HFFc6 (cell line): ENCODE measurements around the gene TEX2. TPM values are rescaled to one million over a fixed set of nuclear protein-coding genes. Genes with fewer than 3 reads are reported as not detected.

Experiments used
- DNase-seq: peaks from one replicate; pipeline ENCODE4 v3.0.0-alpha.2; 2018
- H3K27ac Mint-ChIP-seq: 2 replicates; pipeline ENCODE4 v1.8.0; 2020; ENCODE audit warnings: mild to moderate bottlenecking, mixed read lengths
- H3K27me3 Mint-ChIP-seq: 2 replicates; pipeline ENCODE4 v1.8.0; 2021; ENCODE audit warnings: mild to moderate bottlenecking, moderate library complexity, mixed read lengths; ENCODE audit not compliant: insufficient read depth
- H3K36me3 Mint-ChIP-seq: 2 replicates; pipeline ENCODE4 v1.8.0; 2021; ENCODE audit warnings: low read depth, mixed read lengths
- H3K4me1 Mint-ChIP-seq: 2 replicates; pipeline ENCODE4 v1.8.0; 2020; ENCODE audit warnings: low read depth, mixed read lengths
- H3K4me3 Mint-ChIP-seq: 2 replicates; pipeline ENCODE4 v1.8.0; 2020; ENCODE audit warnings: mild to moderate bottlenecking, moderate library complexity, mixed read lengths
- H3K9me3 Mint-ChIP-seq: 2 replicates; pipeline ENCODE4 v1.8.0; 2020; ENCODE audit warnings: mild to moderate bottlenecking, mixed read lengths
- total RNA-seq, 6 experiments: library from RNA; stranded (reverse); fragmentation: NEBNext Ultra II Directional; extraction: Animal tissue kit (Norgen Biotek cat#: 25700); gene quantifications; 2 replicates in 1 of 6; 3 replicates in 5 of 6; pipeline ENCODE4 v1.2.3, GENCODE V29; 2021
- TF ChIP-seq, protein P1 (sequence below): fragments of 200-600 bp; sonication (generic); IDR thresholded peaks from 2 replicates; pipeline ENCODE4 v1.5.0; 2021; ENCODE audit warnings: antibody characterized with exemption, mild to moderate bottlenecking

Gene TEX2
- total RNA-seq, 6 experiments from 2014 or later, result 41.2 to 58.7 (median 44.4) TPM

DNA sequence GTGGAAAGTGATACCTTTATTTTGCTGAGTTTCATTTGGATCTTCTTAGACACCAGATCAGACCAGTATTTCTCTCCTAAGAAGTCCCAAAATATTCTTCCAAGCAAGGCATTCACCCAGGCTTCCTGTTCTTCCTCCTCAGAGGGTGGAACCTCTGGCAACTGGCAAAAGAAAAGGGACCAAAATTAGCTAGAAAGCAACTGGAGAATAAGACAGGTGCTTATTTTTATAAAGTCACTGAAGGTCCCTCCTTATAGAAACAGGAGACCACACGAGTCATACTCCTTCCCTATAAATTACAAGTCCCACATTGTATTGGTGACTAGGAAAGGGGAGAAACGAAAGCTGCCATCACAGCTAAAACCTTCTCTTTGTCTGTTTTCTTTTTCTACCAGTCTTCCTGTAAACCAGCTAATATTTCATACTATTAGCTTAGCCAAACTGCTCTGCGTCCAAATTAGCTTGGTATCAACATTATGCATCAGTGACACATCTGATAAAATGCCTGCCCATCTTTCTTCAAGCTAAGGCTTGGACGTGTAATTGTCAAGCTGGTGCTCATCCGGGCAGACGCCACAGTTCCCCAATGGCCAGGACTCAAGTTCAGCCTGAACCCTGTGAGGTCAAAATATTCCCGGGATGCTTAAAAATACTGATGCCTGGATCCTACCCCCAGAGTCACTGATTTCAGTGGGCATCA, 85.6 kb downstream of the TEX2 start:
- peaks cover 39% of the 10 kb centered on the region for H3K4me1 Mint-ChIP-seq
- no peaks in the 10 kb centered on the region for H3K9me3 Mint-ChIP-seq
- no peaks in the 10 kb centered on the region for H3K27me3 Mint-ChIP-seq
- H3K27ac Mint-ChIP-seq, result no peak overlapping the region
- peaks cover 35% of the 10 kb centered on the region for H3K36me3 Mint-ChIP-seq
- H3K4me3 Mint-ChIP-seq, result no peak overlapping the region
- no peak for DNase-seq
- TF ChIP-seq, protein P1, sequence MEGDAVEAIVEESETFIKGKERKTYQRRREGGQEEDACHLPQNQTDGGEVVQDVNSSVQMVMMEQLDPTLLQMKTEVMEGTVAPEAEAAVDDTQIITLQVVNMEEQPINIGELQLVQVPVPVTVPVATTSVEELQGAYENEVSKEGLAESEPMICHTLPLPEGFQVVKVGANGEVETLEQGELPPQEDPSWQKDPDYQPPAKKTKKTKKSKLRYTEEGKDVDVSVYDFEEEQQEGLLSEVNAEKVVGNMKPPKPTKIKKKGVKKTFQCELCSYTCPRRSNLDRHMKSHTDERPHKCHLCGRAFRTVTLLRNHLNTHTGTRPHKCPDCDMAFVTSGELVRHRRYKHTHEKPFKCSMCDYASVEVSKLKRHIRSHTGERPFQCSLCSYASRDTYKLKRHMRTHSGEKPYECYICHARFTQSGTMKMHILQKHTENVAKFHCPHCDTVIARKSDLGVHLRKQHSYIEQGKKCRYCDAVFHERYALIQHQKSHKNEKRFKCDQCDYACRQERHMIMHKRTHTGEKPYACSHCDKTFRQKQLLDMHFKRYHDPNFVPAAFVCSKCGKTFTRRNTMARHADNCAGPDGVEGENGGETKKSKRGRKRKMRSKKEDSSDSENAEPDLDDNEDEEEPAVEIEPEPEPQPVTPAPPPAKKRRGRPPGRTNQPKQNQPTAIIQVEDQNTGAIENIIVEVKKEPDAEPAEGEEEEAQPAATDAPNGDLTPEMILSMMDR, result no peak

DNA sequence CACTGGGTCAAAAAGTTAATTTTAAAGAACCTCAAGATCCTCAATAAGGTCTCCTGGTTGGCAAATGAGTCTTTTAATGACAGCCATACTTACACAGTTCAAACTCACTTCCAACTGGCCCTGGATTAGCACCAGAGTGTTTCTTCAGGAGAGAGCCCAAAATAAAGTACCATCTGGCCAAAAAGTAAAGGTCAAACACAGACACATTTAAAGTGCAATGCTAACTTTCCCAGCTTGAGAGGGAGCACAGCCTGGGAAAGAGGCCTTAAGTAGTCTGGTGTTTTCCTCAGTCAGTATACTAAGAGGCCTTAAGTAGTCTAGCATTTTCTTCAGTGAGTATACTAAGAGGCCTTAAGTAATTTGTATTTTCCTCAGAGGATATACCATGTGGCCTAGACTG, 86.5 kb downstream of the TEX2 start:
- Mint-ChIP-seq H3K27ac (no peak overlapping the region), H3K9me3 (no peaks in the 10 kb centered on the region), H3K27me3 (no peaks in the 10 kb centered on the region; the same call in 1 of the 2 replicates), H3K4me1 (peaks cover 42% of the 10 kb centered on the region), H3K36me3 (peaks cover 41% of the 10 kb centered on the region), H3K4me3 (no peak overlapping the region)
- DNase-seq, result no peak
- TF ChIP-seq, protein P1, result no peak

DNA sequence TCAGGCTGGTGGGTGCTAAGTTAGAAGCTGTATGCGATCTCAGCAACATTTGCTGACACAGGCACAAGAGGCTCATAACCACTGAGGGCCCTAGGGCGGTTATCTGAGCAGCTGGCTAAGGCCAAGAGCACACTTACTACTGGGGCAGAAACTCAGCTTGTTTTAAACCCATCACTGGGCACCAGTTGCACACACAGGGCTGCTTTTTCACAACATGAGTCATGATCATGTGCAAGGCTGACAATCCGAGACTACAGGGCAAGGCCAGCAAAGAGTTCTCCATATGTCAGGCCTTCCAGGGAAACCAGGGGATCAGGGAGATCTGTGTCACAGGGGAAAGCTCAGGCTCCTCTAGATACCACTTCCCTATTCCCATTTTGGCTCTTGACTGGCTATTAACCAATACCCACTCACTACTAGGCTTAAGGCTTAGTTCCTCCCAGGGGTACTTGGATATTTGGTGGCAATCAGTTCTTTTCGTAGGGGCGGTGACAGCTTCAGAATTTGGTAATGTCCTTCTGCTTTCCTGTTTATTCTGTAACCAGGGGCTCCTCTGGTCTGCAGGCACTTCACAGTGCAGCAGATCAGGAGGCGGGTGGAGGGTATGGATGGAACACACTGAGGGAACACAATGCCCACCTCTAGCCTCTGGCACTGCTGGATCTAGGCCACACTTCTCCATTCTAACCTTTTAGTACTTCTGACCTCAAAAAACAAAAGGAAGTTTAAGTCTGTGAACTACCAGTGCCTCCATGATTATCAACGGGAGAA, 88.2 kb downstream of the TEX2 start:
- Mint-ChIP-seq H3K27me3 (no peaks in the 10 kb centered on the region; the same call in 1 of the 2 replicates), H3K9me3 (no peaks in the 10 kb centered on the region), H3K4me3 (no peak overlapping the region), H3K36me3 (peaks cover 46% of the 10 kb centered on the region), H3K4me1 (peaks cover 44% of the 10 kb centered on the region), H3K27ac (peak overlapping the region; percentile 78)
- DNase-seq, result peak; percentile 51
- TF ChIP-seq, protein P1, result no peak

DNA sequence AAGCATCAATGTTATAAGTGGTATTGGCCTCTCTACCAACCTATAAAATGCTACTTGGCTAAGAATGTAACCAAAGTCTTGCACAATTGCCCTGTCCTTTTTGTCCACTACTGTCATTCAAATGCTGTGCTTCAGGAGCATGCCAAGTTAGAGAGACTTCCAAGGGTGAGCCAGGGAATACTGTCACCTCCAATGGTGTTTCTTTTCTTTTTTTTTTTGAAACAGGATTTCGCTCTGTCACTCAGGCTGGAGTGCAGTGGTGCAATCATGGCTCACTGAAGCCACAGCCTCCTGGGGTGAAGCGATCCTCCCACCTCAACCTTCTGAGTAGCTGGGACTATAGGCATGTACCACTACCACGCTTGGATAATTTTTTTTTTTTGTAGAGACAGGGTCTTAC, 89.4 kb downstream of the TEX2 start:
- no peaks in the 10 kb centered on the region; the same call in 1 of the 2 replicates for H3K27me3 Mint-ChIP-seq
- no peak overlapping the region for H3K27ac Mint-ChIP-seq
- H3K4me3 Mint-ChIP-seq, result no peak overlapping the region
- peaks cover 37% of the 10 kb centered on the region for H3K36me3 Mint-ChIP-seq
- no peak for DNase-seq
- TF ChIP-seq, protein P1, result no peak
- peaks cover 40% of the 10 kb centered on the region for H3K4me1 Mint-ChIP-seq
- no peaks in the 10 kb centered on the region for H3K9me3 Mint-ChIP-seq

DNA sequence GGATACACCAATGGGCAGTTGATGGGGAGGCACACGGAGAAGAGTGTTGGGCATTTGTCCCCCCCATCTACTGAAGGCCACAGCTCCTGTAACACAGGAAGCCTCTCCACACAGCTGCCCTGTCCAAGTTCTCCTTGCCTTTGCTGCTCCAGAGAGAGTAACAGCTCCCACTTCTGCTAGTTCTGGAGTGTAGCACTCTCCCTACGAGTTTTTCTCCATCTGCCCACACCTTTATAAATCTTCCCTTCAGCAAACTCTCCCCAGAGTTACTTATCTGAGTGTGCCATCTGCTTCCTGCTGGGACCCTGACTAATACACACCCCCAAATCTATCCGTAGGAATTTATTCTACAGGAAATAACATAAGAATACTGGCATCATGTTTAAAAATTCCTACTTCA, 90.5 kb downstream of the TEX2 start:
- Mint-ChIP-seq H3K9me3 (no peaks in the 10 kb centered on the region), H3K4me3 (no peak overlapping the region), H3K27me3 (no peaks in the 10 kb centered on the region; the same call in 1 of the 2 replicates), H3K27ac (no peak overlapping the region), H3K4me1 (peaks cover 31% of the 10 kb centered on the region), H3K36me3 (peaks cover 37% of the 10 kb centered on the region)
- DNase-seq, result no peak
- TF ChIP-seq, protein P1, result no peak
